GM12873 (cell line): ENCODE data around the gene CFAP100.

Experiments
- CTCF ChIP-seq: IDR thresholded peaks from 2 replicates; pipeline ENCODE4 v1.5.1; 2012; ENCODE audit warnings: low read depth, mild to moderate bottlenecking, moderate library complexity, low read length, control low read depth; ENCODE audit not compliant: insufficient read depth; ENCODE audit errors: missing control alignments

CFAP100 gene

DNA sequence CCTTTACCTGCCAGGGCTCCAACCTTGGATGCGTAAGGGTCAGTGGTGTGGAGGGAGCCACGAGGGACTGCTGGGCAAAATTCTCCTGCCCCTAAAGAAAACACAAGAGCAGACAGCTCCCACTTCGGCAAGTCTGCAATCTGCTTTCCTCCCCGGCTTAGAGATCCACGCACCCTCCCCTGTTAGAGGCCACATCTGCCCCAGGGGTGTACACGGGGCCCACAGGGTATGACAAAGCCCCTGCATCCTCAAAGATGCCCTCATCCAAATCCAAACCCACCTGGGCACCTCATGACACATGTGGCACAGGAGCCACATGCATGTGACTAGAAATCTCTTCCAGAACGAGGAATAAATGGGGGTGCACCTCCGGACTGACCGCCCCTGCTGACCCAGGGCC, 55.5 kb downstream of the CFAP100 start:
- TF ChIP-seq CTCF: no peak

DNA sequence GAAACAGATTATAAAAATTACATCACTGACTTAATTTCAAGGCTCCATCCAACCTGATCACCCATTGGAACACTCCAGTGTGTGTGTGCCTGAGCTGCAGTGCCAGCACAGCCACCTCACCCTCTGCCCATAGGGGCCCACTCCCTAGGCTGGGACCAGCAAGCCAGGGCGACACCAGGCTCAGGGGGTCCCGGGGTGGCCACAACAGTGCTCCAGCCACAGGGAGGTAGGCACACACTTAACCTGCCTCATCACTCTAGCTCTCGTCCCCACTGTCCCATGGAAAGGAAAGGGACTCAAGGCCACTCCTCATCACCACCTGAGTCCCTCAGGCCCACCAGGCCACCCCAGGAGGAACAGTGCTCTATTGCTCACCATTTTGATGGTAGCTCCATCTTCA, 56.0 kb downstream of the CFAP100 start:
- no peak for TF ChIP-seq CTCF

DNA sequence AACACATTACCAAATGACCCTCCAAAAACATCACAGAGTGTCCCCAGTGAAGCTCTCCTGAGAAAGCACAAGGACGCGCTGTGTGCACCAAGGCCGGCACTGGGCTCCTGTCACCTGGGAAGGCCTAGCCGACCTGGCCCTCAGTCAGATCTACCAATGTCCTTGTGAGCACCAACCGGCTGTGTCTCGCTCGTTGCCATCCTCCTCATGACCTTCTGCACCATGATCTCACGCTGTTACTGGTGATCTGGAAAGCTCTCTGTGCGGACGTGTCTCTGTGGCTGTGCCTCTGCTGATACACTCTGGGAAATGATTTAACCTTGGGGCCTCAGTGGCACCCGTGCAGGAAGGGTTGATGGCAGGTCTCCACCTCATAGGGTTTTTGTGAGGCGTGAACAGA, 56.8 kb downstream of the CFAP100 start:
- no peak for TF ChIP-seq CTCF

DNA sequence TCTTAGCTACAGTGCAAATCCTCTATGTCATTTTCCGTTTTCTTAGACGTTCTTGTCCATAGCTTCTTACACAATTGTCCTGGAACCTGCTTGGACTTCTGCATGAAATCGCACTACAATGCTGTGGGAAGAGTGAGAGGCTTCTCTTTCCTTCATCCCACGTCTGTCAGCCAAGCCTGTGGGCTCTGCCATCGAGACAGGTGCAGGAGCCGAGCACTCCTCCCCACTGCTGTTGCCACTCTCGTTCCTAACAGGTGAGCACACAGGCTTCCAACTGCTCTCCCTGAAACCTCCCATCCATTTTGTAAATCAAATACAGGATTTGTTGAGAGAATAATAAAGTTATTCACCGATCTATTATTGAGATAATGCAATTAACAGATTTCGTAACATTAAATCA, 57.5 kb downstream of the CFAP100 start:
- TF ChIP-seq CTCF: no peak

DNA sequence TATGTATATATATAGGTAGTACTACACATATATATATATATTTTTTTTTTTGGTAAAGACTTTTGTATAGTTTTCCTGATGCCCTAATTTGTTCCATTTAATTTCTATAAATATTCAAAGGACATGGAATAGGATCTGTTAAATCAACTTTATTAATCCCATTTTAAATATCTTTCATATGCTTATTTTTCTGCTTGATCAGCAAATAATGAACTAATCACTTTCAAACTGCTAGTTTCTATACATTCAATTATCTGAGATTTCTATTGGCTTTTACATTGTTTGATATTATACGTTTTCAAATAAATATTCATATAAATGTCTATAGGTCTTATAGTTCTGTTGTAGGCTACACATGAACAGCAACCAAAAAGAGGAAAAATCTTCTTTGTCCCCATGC, 59.3 kb downstream of the CFAP100 start:
- no peak for TF ChIP-seq CTCF

GRCh38 chr3:126454437-126455198, 59.9 kb downstream of the CFAP100 start:
- no peak for TF ChIP-seq CTCF

DNA sequence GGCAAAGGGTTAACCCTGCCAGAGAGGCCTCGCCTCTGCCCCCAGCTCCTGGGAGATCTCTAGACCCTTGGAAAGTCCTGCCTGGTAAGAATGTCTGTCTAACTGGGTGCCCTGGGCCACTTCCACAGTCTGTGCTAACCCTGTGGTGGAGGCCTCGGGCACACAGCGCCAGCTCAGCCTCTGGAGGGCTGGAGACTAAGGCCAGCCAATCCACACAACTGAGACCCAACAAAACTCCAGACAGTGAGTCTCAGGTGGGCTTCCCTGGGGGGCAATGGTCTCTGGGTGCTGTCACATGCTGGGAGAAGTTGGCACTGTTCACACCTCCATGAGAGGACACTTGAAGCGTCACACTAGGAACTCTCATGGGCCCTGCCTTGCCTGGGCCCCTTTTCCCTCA, 61.5 kb downstream of the CFAP100 start:
- no peak for TF ChIP-seq CTCF
